ENCODE data around the gene AIFM1. TPM values are rescaled to one million over a fixed set of nuclear protein-coding genes. Genes with fewer than 3 reads are reported as not detected.

AIFM1 gene
- polyA plus RNA-seq, 1 of the 3 experiments (the other 2 are of a cell fraction): 49.8 TPM

- DNase-seq: no peak
- H3K4me1 ChIP-seq (ENCODE audit: control insufficient read depth in 1 of 2, insufficient read depth in 2 of 2, low read depth in 1 of 2, low read length in 1 of 2): peaks cover 0 to 9% of the 10 kb centered on the region in 2 experiments; a peak in 1 of 4 replicates
- ChIA-PET POLR2A (no interaction called here), CTCF (interaction anchor here (0.8 to 1.4 kb wide), 2 partner anchors 11 to 106 kb away, joined by 3 read pairs; no protein-coding TSS in a partner anchor)
- no peaks in the 10 kb centered on the region for H3F3A ChIP-seq (replicated peaks; ENCODE audit: insufficient read depth)
- H4K20me1 ChIP-seq (ENCODE audit: insufficient read depth): 0 out of 2 replicates have a peak, but pooled peaks cover 4% of the 10 kb centered on the region
- no peak overlapping the region for H3K9ac ChIP-seq
- H3K4me2 ChIP-seq: no peak overlapping the region
- no peak overlapping the region for H3K27ac ChIP-seq (ENCODE audit: low read depth in 2 of 2, low read length in 1 of 2)
- WGBS (ENCODE audit: low lambda C conversion rate): 43% methylated on average over 9 of the region's 13 CpGs
- no peaks in the 10 kb centered on the region for H3K79me2 ChIP-seq (ENCODE audit: insufficient read depth)
- H3K36me3 ChIP-seq (replicated peaks in 1 of 2; ENCODE audit: control insufficient read depth in 1 of 2, insufficient read depth in 2 of 2, low read length in 1 of 2): no peaks in the 10 kb centered on the region
- no peaks in the 10 kb centered on the region for H3K9me2 ChIP-seq
- no peaks in the 10 kb centered on the region for H3K9me3 ChIP-seq
- no peak overlapping the region for H3K4me3 ChIP-seq (ENCODE audit: low read depth in 2 of 2, low read length in 1 of 2)
- H2AFZ ChIP-seq (ENCODE audit: low read depth): no peak overlapping the region
- H3K27me3 ChIP-seq (ENCODE audit: insufficient read depth): peaks cover 29% of the 10 kb centered on the region; the same call in 1 of the 2 replicates
- TF ChIP-seq ZBTB33 (IDR thresholded peaks at IDR 0.05; ENCODE audit: borderline replicate concordance, low read depth) (no peak), PBX3 (IDR thresholded peaks at IDR 0.05) (no peak), EZH2phosphoT487 (IDR thresholded peaks at IDR 0.05; ENCODE audit: borderline replicate concordance, low read depth) (no peak), USF2 (IDR thresholded peaks at IDR 0.05; ENCODE audit: borderline replicate concordance, low read depth, low read length) (no peak), MEF2A (IDR thresholded peaks at IDR 0.05; ENCODE audit: borderline replicate concordance, low read depth) (no peak), RXRA (IDR thresholded peaks at IDR 0.05; ENCODE audit: borderline replicate concordance, low read depth) (no peak), FOXM1 (IDR thresholded peaks at IDR 0.05; ENCODE audit: low read depth) (no peak), ELF1 (IDR thresholded peaks at IDR 0.05) (no peak), CHD2 (IDR thresholded peaks at IDR 0.05; ENCODE audit: low read length, partially characterized antibody) (no peak), NFIC (IDR thresholded peaks at IDR 0.05; ENCODE audit: borderline replicate concordance) (no peak), CTCF (IDR thresholded peaks at IDR 0.05) (no peak), GABPA (IDR thresholded peaks at IDR 0.05; ENCODE audit: low read depth) (no peak), RAD21 (IDR thresholded peaks at IDR 0.05; ENCODE audit: low read length) (no peak), RFX5 (IDR thresholded peaks at IDR 0.05; ENCODE audit: low read length) (no peak), TAF1 (IDR thresholded peaks at IDR 0.05; ENCODE audit: borderline replicate concordance, low read depth, low read length) (no peak)
Measured at GRCh38 chrX:130086447-130087206, 79.0 kb downstream of the AIFM1 start.
